DMS153 treated with DMSO at 0.1 percent for 48 hours (cell line): ENCODE measurements around the gene NOL4L.

Experiments used
- DNase-seq: peaks from one replicate; lab custom pipeline; 2025; ENCODE audit not compliant: unreplicated experiment; lab: John Stamatoyannopoulos, UW

NOL4L gene, protein sequence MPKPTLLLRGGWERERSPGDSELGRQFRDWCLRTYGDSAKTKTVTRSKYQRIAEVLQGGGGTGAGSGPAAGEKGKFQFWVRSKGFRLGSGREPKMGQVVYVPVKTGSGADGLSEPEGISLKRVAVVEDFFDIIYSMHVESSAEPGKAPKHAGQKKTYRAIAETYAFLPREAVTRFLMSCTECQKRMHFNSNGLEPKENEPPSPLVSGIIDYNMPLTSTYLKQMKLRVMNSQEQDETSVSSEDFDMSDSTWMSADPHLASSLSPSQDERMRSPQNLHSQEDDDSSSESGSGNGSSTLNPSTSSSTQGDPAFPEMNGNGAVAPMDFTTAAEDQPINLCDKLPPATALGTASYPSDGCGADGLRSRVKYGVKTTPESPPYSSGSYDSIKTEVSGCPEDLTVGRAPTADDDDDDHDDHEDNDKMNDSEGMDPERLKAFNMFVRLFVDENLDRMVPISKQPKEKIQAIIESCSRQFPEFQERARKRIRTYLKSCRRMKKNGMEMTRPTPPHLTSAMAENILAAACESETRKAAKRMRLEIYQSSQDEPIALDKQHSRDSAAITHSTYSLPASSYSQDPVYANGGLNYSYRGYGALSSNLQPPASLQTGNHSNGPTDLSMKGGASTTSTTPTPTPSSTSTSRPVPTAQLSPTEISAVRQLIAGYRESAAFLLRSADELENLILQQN

GRCh38 chr20:32585011-32585585 lies at the start of gene NOL4L:
NOL4L (minus strand) TSS chr20:32585333; CDS start chr20:32584890, 443 bp downstream.
- no peak for DNase-seq

DNA sequence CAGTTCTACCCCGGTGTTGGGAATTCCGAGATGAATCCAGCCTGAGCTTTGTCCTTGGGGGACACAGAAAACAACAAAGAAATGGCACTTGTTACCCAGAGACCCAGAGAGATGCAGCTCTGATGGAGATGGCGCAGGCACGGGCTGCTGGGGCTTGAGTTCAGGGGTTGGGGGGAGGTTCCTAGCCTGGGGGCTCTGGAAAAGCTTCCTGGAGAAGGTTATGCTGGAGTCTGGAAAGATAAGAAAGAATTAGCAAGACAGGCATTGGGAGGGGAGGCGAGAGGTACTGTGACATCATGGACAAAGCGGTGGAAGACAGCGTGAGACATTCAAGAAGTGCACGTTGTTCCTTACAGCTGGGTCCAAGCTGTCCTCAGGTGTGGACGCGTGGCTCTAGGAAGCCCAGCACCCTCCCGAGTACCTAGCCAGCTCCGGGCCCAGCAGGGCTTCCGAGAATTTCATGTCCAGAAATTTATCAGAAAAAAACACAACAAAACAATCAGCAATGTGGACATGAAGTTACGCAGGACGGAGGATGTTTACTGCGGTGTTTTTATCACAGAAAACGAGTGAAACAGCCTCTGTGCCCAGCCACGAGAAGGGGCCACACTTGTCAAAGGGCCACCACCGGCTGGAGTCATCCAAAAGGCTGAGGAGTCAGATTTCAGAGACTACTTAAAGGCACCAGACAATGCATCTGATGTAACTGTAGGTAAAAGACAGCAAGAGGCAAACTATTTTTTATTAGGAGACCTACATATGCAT lies 49.1 kb upstream of the NOL4L start:
- no peak for DNase-seq

GRCh38 chr20:32632461-32633354 lies 47.6 kb upstream of the NOL4L start:
- DNase-seq = no peak

- no peak for DNase-seq
Observed at GRCh38 chr20:32631933-32632460, 46.9 kb upstream of the NOL4L start.

DNA sequence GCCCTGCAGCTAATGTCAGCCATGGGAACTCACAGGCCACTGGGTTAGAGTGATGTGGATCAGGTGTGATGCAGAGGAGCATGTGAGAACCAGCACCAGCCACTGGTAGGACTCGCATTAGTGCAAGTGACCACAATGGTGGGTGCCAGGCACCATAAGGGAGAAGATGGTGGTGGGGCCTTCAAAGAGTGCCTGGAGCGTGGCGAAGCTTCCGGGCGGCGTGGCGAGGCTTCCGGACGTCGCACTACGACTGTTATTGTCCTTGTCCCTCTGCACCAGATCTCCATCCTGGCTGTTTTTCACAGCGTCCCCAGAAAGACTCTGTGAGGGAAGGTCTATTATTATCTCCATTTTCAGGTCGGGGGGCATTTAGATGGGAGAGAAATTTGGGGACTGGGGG lies 44.7 kb upstream of the NOL4L start:
- DNase-seq = no peak

- DNase-seq = no peak
Observed at GRCh38 chr20:32628960-32629530, 43.9 kb upstream of the NOL4L start.

DNA sequence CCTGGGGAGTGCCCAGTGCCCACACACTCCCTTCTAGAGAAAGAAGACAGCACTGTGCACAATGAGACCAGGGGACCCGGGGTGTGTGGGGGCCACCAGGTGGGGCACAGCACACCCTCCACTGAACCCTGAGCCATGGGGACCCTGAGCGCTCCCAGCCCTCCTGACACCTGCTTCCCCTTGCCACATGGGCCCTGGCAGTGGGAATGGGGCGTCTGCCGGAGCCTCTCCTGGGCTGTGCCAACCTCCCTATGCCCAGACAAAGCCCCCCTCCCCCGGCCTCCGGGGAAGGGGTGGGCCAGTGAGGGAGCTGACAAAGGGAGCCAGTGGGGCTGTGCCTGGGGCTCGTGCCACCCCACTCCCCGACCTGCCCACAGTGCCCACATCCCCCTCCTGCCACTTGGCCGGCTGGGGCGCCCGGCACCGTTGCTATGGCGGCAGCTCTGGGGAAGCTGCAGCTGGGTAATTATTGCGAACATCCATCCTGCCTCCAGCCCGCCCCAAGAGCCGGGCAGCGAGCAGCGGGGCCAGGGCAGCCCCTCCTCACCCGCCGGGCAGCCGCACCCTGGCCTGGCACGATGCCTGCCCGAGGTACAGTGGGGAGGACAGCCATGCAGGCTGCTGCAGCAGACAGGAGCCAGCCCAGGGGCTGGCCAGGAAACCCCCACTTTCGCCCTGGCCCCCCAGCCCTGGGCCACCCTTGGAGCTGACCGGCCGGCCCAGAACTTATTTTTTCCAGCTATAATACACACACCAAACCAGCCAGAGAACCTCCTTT lies 41.9 kb upstream of the NOL4L start:
- DNase-seq = peak; percentile 83

GRCh38 chr20:32626407-32626806 lies 41.3 kb upstream of the NOL4L start:
- DNase-seq = no peak

GRCh38 chr20:32625996-32626395 lies 40.9 kb upstream of the NOL4L start:
- no peak for DNase-seq

- no peak for DNase-seq
Observed at GRCh38 chr20:32624687-32625345, 39.7 kb upstream of the NOL4L start.

- DNase-seq = no peak
Observed at GRCh38 chr20:32623667-32624157, 38.6 kb upstream of the NOL4L start.

DNA sequence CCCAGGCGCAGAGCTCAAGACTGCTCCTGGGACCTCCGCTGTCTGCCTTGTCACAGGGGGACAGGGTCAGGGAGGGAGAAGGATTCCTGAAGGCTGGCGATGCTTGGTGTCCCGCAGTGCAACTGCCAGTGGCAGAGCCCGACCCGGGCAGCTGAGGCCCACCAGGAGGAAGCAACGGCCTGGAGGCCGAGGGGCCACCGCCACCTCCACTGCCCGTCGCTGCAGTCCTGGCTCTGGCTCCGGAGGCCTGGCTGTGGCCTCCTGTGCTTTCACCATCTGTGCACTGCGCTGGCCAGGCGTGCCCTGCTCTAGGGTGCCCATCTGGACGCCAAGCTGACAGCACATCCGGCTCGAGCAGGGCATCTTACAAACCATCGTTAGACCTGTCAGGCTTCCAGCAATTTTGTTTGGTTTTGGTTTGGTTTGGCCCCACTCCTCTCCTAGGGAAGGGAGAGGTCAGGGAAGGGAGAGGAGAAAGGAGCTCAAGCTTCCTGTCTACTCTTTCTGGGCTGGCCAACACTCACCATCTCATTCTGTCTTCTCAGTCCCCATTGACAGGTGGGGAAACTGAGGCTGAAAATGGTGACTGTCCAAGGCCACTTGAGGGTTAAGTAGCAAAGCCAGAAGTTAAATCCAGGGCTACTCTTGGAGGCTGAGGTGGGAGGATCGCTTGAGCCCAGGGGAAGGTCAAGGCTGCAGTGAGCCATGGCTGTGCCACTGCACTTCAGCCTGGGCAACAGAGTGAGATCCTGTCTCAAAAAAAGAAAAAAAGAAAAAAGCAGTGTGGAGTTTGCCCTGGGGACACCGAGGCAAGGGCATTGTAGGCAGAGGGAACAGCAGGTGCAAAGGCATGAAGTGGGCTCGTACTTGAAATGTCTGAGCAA lies 37.7 kb upstream of the NOL4L start:
- no peak for DNase-seq

DNA sequence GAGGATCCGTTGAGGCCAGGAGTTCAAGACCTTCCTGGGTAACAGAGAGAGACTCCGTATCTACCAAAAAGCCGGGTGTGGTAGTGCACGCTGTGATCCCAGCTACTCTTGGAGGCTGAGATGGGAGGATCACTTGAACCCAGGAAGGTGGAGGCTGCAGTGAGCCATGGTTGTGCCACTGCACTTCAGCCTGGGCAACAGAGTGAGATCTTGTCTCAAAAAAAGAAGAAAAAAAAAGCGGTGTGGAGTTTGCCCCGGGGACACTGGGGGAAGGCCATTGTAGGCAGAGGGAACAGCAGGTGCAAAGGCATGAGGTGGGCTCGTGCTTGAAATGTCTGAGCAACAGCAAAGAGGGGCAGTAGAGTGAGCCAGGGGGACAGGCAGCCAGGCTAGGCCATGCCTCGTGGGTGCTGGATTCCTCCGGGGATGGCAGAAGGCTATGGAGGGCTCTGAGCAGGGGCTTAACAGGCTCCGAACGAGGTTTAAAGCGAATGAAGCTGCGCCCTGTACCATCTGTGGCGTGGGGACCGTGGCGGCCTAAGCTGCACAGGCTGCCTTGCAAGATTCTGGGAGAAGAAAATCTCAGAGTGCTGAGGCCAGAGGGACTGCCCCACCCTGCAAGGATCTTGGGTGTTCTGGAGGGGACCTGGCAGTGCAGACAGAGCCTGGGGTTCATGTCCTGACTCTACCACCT lies 36.9 kb upstream of the NOL4L start:
- DNase-seq = no peak

DNA sequence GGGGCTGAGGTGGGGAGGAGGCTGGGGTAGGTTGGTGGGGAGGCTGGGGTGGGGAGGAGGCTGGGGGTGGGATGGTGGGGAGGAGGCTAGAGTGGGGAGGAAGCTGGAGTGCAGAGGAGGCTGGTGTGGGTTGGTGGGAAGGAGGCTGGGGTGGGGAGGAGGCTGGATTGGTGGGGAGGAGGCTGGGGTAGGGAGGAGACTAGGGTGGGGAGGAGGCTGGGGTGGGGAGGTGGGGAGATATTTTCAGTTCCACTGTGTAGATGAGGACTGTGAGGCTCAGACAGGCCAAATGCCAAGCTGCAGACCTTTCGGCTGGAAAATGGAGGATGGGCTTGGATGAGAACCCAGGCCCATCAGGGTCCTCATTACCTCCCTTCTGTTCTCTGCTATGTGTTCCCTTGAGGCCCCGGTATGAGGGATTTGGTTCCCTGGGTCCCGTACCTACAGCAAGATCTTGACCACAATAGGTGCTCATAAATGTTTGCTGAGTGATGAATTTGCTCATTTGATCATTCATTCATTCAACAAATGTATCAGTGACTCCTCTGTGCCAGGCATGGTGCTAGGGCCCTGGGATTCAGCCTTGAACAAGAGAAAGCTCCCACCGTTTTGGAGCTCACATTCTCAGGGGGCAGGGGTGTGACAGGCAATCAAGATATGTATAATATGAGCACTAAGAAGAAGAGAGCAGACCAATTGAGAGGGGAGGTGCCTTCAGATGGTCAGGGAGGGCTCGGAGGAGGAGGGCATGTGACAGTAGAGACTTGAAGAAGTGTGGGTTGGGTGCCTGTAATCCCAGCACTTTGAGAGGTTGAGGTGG lies 36.1 kb upstream of the NOL4L start:
- DNase-seq = no peak

DNA sequence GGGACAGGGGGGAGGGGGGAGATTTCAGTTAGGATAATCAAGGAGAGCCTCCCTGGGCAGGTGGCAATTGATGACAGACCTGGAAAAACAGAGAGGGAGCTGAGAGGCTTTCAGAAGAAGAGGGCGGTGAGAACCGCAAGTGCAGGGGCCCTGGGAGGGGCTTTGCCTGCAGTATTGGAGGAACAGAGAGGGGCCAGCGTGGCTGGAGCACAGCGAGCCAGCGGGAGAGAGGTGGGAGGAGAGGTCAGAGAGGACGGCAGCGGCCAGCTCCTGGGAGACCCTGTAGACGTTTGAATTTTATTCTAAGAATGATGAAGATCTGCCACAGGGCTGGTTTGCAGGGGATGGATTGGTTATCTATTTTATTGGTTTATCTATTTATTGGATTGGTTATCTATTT lies 34.5 kb upstream of the NOL4L start:
- no peak for DNase-seq

DNA sequence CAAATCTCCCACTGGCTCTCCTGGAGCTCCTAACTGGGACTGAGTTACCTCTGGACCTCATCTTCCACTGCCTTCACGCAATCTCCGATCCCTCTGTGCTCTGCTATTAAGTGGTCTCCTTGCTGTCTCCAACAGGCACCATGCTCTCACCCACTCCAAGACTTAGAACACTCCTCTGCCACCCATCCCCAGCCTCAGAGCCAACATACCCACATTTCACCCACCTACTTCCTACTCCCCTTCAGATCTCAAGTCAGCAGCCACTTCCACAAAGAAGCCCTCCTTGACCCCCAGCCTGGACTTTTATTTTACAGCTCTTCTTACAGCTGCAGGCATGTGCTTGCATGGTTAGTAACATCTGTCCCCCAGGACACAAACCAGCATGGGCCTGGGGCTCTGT lies 29.6 kb upstream of the NOL4L start:
- DNase-seq = no peak
